ENCODE data around the gene PSMA6. TPM values are rescaled to one million over a fixed set of nuclear protein-coding genes. Genes with fewer than 3 reads are reported as not detected.

Gene PSMA6
- total and polyA plus RNA-seq, 2 of the 13 experiments (the other 11 are each of a cell fraction or from before 2014, with no cell fraction given): 525 to 1,109 TPM

- TF ChIP-seq, protein P1, sequence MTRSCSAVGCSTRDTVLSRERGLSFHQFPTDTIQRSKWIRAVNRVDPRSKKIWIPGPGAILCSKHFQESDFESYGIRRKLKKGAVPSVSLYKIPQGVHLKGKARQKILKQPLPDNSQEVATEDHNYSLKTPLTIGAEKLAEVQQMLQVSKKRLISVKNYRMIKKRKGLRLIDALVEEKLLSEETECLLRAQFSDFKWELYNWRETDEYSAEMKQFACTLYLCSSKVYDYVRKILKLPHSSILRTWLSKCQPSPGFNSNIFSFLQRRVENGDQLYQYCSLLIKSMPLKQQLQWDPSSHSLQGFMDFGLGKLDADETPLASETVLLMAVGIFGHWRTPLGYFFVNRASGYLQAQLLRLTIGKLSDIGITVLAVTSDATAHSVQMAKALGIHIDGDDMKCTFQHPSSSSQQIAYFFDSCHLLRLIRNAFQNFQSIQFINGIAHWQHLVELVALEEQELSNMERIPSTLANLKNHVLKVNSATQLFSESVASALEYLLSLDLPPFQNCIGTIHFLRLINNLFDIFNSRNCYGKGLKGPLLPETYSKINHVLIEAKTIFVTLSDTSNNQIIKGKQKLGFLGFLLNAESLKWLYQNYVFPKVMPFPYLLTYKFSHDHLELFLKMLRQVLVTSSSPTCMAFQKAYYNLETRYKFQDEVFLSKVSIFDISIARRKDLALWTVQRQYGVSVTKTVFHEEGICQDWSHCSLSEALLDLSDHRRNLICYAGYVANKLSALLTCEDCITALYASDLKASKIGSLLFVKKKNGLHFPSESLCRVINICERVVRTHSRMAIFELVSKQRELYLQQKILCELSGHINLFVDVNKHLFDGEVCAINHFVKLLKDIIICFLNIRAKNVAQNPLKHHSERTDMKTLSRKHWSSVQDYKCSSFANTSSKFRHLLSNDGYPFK (CRISPR knock-in tag; IDR thresholded peaks at IDR 0.05; ENCODE audit: borderline replicate concordance): peak; percentile 89; the same call in 1 of the 2 replicates
- TF ChIP-seq SRSF1 (optimal IDR thresholded peaks at IDR 0.05; ENCODE audit: low read depth, low read length) (peak; percentile 97), SP5 (CRISPR knock-in tag; IDR thresholded peaks at IDR 0.05; ENCODE audit: borderline replicate concordance, low read depth) (peak; percentile 99), MTF1 (CRISPR knock-in tag; IDR thresholded peaks at IDR 0.05) (peak; percentile 38; the same call in 1 of the 2 replicates), MAF1 (CRISPR knock-in tag; IDR thresholded peaks at IDR 0.05; ENCODE audit: borderline replicate concordance) (peak; percentile 90; the same call in 1 of the 2 replicates), ZNF20 (CRISPR knock-in tag; IDR thresholded peaks at IDR 0.05) (no peak), KLF15 (CRISPR knock-in tag; IDR thresholded peaks at IDR 0.05; ENCODE audit: borderline replicate concordance) (no peak), ZMAT3 (CRISPR knock-in tag; conservative IDR thresholded peaks at IDR 0.05) (peak; percentile 87; the same call in 1 of the 2 replicates), ZNF12 (CRISPR knock-in tag; IDR thresholded peaks at IDR 0.05) (peak; percentile 94), ELF1 (CRISPR knock-in tag; IDR thresholded peaks at IDR 0.05) (0 out of 2 replicates have a peak, but pooled peaks have one; percentile 62), SRSF9 (IDR thresholded peaks at IDR 0.05; ENCODE audit: borderline replicate concordance, insufficient read depth, low read depth, low read length, poor library complexity, severe bottlenecking) (no peak), U2AF1 (optimal IDR thresholded peaks at IDR 0.05; ENCODE audit: low read depth, low read length) (peak; percentile 42), WIZ (CRISPR knock-in tag; IDR thresholded peaks at IDR 0.05) (peak; percentile 88), RELA (CRISPR knock-in tag; IDR thresholded peaks at IDR 0.05) (peak; percentile 97), HNRNPK (IDR thresholded peaks at IDR 0.05; ENCODE audit: low read depth, low read length, poor library complexity, severe bottlenecking) (no peak), FOXM1 (CRISPR knock-in tag; IDR thresholded peaks at IDR 0.05) (no peak), SNRNP70 (IDR thresholded peaks at IDR 0.05; ENCODE audit: low read depth, low read length) (no peak), DPF2 (CRISPR knock-in tag; IDR thresholded peaks at IDR 0.05; ENCODE audit: borderline replicate concordance, low read depth) (peak; percentile 98), ZNF224 (CRISPR knock-in tag; IDR thresholded peaks at IDR 0.05) (no peak)
- TF ChIP-seq, protein P2, sequence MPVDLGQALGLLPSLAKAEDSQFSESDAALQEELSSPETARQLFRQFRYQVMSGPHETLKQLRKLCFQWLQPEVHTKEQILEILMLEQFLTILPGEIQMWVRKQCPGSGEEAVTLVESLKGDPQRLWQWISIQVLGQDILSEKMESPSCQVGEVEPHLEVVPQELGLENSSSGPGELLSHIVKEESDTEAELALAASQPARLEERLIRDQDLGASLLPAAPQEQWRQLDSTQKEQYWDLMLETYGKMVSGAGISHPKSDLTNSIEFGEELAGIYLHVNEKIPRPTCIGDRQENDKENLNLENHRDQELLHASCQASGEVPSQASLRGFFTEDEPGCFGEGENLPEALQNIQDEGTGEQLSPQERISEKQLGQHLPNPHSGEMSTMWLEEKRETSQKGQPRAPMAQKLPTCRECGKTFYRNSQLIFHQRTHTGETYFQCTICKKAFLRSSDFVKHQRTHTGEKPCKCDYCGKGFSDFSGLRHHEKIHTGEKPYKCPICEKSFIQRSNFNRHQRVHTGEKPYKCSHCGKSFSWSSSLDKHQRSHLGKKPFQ (CRISPR knock-in tag; IDR thresholded peaks at IDR 0.05; ENCODE audit: insufficient replicate concordance): no peak
- TF ChIP-seq, protein P3, sequence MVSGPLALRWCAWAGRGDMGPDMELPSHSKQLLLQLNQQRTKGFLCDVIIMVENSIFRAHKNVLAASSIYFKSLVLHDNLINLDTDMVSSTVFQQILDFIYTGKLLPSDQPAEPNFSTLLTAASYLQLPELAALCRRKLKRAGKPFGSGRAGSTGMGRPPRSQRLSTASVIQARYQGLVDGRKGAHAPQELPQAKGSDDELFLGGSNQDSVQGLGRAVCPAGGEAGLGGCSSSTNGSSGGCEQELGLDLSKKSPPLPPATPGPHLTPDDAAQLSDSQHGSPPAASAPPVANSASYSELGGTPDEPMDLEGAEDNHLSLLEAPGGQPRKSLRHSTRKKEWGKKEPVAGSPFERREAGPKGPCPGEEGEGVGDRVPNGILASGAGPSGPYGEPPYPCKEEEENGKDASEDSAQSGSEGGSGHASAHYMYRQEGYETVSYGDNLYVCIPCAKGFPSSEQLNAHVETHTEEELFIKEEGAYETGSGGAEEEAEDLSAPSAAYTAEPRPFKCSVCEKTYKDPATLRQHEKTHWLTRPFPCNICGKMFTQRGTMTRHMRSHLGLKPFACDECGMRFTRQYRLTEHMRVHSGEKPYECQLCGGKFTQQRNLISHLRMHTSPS (CRISPR knock-in tag; IDR thresholded peaks at IDR 0.05; ENCODE audit: low read depth): peak; percentile 99
- TF ChIP-seq, protein P4, sequence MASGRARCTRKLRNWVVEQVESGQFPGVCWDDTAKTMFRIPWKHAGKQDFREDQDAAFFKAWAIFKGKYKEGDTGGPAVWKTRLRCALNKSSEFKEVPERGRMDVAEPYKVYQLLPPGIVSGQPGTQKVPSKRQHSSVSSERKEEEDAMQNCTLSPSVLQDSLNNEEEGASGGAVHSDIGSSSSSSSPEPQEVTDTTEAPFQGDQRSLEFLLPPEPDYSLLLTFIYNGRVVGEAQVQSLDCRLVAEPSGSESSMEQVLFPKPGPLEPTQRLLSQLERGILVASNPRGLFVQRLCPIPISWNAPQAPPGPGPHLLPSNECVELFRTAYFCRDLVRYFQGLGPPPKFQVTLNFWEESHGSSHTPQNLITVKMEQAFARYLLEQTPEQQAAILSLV (CRISPR knock-in tag; IDR thresholded peaks at IDR 0.05; ENCODE audit: borderline replicate concordance): peak; percentile 96
Observed at GRCh38 chr14:35347323-35348043, 55.3 kb downstream of the PSMA6 start (continued).
